Activated CD4-positive, CD25-positive, alpha-beta regulatory T cell treated with anti-CD3 and anti-CD28 coated beads, Interleukin-2, amount 50 U/mL, for 16 hours (primary cell): ENCODE data around the gene TNFRSF18.
A peak's percentile ranks its signal among the peaks of the same experiment; 100 is the strongest.
"Not testable (repeated sequence)": the region's sequence is repeated elsewhere in the genome, so short reads cannot be mapped to it uniquely, and the experiment has no call there.

Source experiments
- DNase-seq: peaks from one replicate; pipeline ENCODE4 v3.0.0-alpha.2; 2020; ENCODE audit warnings: low read depth, low spot score

TNFRSF18 gene

GRCh38 chr1:1206376-1206965 is at the start of gene TNFRSF18:
Gene TNFRSF18 (minus strand): TSS chr1:1206592. CDS start chr1:1206571, 21 bp downstream.
- DNase-seq, result no peak

- no peak for DNase-seq
Measured at GRCh38 chr1:1255611-1256010, 49.2 kb upstream of the TNFRSF18 start.

- DNase-seq, result no peak
Measured at GRCh38 chr1:1255078-1255477, 48.7 kb upstream of the TNFRSF18 start.

GRCh38 chr1:1254667-1254998 is 48.2 kb upstream of the TNFRSF18 start:
- no peak for DNase-seq

- DNase-seq, result no peak
Measured at GRCh38 chr1:1253972-1254666, 47.7 kb upstream of the TNFRSF18 start.

- no peak for DNase-seq
Measured at GRCh38 chr1:1253314-1253713, 46.9 kb upstream of the TNFRSF18 start.

GRCh38 chr1:1250786-1251284 is 44.4 kb upstream of the TNFRSF18 start:
- DNase-seq, result peak; percentile 36

GRCh38 chr1:1248009-1248913 is 41.9 kb upstream of the TNFRSF18 start:
- not testable (repeated sequence) for DNase-seq

- no peak for DNase-seq
Measured at GRCh38 chr1:1247341-1247913, 41.0 kb upstream of the TNFRSF18 start.

GRCh38 chr1:1246577-1247340 is 40.4 kb upstream of the TNFRSF18 start, which contains the start of gene C1QTNF12:
Gene C1QTNF12 (minus strand): TSS chr1:1246722. CDS start chr1:1246690, 32 bp downstream.
- DNase-seq, result no peak

- no peak for DNase-seq
Measured at GRCh38 chr1:1245817-1246576, 39.6 kb upstream of the TNFRSF18 start.

- DNase-seq, result no peak
Measured at GRCh38 chr1:1245178-1245816, 38.9 kb upstream of the TNFRSF18 start.

GRCh38 chr1:1244192-1244811 is 37.9 kb upstream of the TNFRSF18 start:
- DNase-seq, result no peak

GRCh38 chr1:1243807-1244191 is 37.4 kb upstream of the TNFRSF18 start:
- DNase-seq, result no peak

GRCh38 chr1:1243266-1243660 is 36.9 kb upstream of the TNFRSF18 start:
- no peak for DNase-seq

GRCh38 chr1:1242461-1243265 is 36.3 kb upstream of the TNFRSF18 start:
- DNase-seq, result no peak

- no peak for DNase-seq
Measured at GRCh38 chr1:1241588-1242219, 35.3 kb upstream of the TNFRSF18 start.
